Measurements from ENCODE around the gene PIP4K2C.

The PIP4K2C gene

DNA sequence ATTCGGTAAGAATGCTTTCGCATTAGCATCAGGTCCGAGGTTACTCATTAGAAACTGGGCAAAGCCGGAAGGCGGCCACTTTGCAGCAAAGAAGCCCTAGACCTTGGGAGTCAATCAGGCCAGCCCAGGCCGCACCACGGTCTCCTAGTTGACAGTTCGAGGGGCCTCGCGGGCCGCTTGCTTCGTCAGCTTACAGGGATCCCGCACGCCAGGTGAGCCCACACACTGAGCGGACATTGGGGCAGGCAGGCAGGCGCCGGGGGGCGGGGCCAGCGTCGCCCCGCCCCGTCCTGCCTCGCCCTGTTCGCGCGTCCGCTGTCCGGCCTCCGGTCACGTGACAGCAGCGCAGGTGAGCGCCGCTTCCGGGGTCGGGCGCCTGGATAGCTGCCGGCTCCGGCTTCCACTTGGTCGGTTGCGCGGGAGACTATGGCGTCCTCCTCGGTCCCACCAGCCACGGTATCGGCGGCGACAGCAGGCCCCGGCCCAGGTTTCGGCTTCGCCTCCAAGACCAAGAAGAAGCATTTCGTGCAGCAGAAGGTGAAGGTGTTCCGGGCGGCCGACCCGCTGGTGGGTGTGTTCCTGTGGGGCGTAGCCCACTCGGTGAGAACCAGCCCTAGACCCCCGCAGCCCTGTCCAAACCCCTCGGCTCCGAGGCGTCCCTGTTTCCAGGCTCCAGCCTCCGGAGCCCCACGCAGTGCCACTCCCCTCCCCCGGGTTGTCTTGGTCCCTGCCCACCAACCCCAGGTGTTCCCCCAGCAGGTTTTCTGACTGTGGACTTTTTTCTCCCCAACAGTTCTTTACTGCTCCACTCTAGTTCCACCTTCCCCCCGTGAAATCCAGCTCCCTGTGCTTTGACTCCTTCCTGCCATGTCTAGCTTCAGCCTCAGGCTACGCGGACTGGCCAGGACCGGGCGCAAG lies at the start of gene PIP4K2C:
PIP4K2C (plus strand) TSS at position 329 of the 918 bp plus-strand sequence; CDS start at position 427, 98 bp downstream.
- peak; percentile 76 to 84 for DNase-seq

DNA sequence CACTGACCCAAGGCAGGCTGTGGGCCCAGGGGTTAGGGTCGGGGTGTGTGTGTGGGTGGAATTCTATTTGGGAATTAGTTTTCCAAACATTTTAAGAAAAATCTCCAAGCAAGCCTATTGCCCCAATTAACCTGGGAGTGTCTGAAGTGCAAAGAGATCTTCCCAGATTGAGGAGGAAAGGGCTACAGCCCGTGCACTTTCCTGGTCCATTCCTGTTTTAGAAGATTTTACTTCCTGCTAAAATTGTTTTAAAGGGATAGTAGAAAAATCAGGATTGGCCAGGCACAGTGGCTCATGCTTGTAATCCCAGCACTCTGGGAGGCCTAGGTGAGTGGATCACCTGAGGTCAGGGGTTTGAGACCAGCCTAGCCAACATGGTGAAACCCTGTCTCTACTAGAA lies 49.3 kb upstream of the PIP4K2C start:
- no peak for DNase-seq

DNA sequence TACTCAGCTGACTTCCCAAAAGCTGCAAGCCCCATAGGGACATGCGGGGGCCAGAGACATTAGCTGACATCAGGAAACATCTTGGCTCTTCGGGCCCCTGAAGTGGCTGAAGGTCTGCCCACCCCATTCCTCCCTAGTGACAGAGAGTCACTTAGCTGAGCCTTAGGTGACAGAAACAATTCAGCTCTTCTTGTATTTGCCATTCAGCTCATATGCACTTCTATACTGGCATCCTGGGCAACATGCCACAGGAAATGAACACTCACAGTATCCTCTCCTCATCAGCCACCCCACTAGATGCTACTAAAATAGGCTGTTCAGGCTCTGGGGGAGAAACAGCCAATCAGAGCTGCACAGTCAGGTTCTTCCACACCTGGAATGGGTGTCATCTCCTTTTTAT lies 47.4 kb upstream of the PIP4K2C start:
- no peak for DNase-seq

- DNase-seq = no peak
These were observed 45.1 kb upstream of the PIP4K2C start for GRCh38 chr12:57545809-57546437.

DNA sequence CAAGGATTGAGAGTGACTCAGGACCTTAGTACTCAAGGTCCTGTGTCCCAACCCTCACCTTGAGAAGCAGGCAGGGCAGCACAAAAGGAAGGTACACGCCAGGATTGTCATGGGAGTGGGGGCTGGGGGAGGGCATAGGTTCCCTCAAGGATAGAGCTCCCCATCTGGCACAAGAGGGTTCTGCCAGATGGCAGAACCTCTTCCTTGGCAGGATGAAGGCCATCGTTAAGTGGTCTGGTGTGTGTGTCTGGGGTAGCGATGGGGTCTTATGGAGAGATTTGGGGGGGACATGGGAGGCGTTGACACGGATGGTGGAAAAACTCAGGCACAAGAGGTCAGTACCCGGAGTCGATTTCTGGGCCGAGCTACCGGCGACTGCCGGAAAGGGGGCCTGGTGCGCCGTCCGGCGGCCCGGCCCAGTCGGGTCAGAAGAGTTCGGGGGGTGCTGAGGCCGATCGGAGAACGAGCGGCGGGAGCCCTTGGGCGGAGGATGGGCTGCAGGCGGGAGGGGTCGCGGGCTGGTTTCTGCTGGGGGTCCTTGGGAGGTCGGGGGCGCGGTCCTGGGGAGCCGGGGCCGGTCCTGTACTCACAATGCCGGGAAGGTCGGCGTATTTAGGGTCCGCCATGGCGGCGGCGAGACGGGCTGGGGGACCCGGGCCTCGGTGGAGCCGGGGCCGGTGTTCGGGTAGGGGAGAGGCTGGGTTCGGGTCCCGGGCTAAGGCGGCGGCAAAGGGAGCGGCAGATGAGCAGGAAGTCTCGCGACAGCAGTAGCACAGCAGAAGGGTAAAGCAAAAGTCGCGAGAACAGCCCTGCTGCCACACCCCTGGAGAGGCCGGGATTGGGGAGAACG lies 44.3 kb upstream of the PIP4K2C start, which contains the start of gene DCTN2:
DCTN2 (minus strand) TSS at position 755 of the 850 bp plus-strand sequence; CDS start at position 626, 129 bp downstream.
- peak; percentile 94 for DNase-seq

- DNase-seq = no peak
These were observed 43.5 kb upstream of the PIP4K2C start for GRCh38 chr12:57547288-57548012.

DNA sequence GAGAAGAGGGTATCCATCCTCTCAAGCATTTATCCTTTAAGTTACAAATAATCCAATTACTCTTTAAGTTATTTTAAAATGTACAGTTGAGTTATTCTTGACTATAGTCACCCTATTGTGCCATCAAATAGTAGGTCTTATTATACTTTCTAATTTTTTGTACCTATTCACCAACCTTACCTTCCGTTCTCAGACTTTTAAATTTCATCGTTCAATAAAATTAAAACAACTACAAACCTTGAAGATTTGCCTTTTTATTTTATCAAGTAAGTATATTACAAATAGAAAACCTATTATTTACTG lies 43.0 kb upstream of the PIP4K2C start:
- DNase-seq = no peak

- no peak for DNase-seq
These were observed 42.5 kb upstream of the PIP4K2C start for GRCh38 chr12:57548488-57548887.

DNA sequence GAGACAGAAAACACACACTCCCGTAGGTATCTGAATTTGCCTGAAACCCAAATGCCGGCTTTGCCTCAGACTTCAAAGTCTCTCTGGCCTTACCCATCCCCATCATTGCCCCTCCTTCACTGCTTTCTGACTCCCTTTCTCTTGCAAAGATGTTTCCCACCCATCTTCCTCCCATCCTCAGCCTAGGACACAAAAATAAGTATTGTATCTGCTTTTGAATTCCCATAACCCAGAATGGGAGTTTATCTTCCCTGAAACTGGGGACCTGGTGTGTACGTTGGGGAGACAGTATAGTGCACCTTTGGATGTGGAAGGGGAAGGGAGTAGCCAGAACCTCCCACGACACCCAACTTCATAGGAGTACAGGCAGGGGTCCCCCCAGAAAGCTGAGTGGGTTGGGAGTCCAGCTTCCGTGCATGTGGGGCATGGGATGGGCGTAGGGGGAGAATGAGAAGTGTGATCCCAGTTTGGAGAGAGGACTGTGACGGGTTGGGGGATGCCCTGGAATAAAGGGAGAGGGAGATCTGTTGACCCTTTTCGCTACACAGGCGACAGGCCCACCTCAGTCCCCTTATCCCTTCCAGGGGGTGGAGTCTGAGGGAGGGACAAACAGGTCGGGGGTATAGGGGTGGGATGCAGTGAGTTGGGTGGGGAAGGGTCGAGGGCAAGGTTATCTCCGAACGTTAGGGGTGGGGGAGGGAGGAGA lies 41.6 kb upstream of the PIP4K2C start:
- DNase-seq = no peak

DNA sequence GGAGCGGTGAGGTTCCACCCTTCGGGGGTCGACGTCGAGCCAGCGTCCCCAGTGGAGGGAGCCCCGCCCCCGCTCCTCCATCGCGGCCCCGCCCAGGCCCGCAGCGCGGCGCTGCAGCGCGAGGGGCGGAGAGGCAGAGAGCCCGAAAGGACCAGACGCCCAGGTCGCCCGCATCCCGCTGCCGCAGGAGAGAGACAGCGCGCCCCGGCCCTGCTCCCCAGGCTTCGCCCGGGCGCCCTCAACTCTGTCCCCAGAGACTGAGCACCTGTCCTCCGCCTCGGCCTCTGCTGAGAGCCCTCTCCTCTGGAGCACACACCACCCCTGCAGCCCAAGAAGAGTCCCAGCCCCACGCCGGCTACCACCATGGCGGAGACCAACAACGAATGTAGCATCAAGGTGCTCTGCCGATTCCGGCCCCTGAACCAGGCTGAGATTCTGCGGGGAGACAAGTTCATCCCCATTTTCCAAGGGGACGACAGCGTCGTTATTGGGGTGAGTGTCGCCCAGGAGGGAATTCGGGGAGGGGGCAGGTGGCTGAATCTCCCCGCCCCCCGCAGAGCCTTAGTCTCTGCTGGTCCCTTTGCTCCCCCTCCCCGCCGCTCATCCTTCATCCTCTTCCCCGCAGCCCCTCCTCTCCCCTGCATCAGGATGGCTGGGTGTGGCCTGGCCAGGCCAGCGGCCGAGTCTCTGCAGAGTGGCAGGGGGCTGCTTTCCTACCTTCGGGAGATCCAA lies 40.9 kb upstream of the PIP4K2C start, which contains the start of gene KIF5A:
KIF5A (plus strand) TSS at position 136 of the 732 bp plus-strand sequence; CDS start at position 364, 228 bp downstream.
- peak; percentile 66 to 75 for DNase-seq

DNA sequence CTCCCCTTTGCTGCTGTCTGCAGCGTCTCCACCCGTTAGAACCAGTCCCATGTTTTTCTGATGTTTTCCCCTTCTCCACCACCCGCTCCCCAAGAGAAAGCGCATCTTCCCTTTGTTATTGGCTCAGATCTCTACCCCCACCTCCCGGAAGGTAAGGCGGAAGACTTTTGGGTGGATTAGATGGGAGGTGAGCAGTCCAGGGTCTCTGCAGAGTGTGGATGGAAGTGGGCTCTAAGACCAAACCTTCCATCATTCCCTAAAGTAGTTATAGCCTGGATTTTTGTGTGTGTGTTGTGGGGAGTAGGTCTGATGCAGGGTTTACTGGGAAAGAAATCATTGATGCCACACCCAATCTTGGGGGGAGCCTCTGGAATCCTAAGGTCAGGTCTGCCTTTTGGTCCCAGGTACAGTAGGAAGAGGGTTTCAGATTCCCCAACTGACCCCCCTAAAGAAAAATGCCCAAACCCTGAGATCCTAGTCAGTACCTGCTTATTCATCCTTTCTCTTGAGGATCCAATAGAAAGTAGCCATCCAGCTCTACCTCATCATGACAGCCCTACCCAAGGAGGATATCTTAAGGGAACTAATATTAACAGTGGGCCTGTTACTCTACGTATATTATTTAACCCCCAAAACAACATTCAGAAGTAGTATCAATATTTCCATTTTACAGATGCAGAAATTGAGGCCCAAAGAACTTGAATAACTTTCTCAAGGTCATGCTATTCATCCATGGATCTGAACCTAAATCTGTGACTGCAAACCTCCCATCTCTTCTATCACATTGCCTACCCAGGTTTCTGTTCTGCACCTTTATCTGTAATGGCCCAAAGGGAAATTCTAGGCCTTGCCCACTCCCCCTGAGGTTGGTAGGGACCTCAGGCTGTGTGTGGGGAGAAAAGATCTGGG lies 40.1 kb upstream of the PIP4K2C start:
- no peak for DNase-seq

GRCh38 chr12:57551637-57552305 lies 39.2 kb upstream of the PIP4K2C start:
- DNase-seq = no peak

DNA sequence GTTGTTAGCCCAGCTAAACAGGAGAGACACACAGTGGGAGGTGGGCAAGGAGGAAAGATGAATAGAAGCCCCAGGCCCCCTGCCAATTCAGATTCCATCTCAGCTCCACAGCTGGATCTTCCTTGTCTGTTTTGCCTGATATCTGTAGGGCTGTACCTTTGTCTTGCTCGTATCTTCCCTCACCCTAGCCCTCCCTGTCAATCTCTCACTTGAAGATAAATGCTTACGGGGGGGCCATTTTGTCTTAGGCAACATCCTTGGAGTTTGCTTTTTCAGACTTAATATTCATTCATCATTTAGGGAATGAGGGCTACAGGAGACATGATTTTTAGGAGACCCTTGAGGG lies 38.7 kb upstream of the PIP4K2C start:
- DNase-seq = no peak

DNA sequence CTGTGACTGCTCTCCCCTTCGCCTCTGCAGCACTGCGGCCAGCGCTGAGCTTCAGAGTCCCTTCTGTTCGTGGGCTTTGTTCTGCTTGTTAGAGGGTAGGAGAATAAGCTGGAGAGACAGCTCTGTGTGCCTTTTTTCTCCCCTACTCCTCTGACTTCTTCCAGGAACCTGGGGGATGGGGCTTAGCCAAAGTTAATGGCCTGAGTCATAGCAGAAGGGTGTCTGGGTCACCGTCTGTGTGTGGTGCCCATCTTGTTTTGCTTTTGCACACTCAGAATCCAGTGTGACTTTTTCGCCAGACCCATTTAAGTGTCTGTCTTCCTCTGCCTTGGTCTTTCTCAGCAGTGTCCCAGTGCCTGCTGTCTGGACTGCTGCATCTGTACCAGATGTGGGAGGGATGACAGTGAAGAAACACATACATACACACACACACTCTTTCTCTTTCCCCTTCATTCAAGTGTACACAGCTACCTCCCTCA lies 38.1 kb upstream of the PIP4K2C start:
- DNase-seq = no peak

GRCh38 chr12:57553343-57554202 lies 37.4 kb upstream of the PIP4K2C start:
- no peak for DNase-seq

GRCh38 chr12:57554453-57554852 lies 36.5 kb upstream of the PIP4K2C start:
- no peak for DNase-seq

- DNase-seq = no peak
These were observed 36.1 kb upstream of the PIP4K2C start for GRCh38 chr12:57554897-57555296.

GRCh38 chr12:57558864-57559263 lies 32.1 kb upstream of the PIP4K2C start:
- no peak for DNase-seq
